ENCODE data around the gene GKN1.
A peak's percentile ranks its signal among the peaks of the same experiment; 100 is the strongest.

The GKN1 gene

GRCh38 chr2:68974946-68975665 is 670 bp downstream of the GKN1 start:
- Histone ChIP-seq H3K23ac (ENCODE audit: low read length in 2 of 2) (no peak overlapping the region), H3K27ac (ENCODE audit: low read length, poor library complexity, severe bottlenecking) (no peak overlapping the region), H3K4ac (ENCODE audit: low read depth in 1 of 2, low read length in 2 of 2) (no peak overlapping the region), H2AK5ac (ENCODE audit: low read length, severe bottlenecking) (peak overlapping the region; percentile 59), H3K36me3 (ENCODE audit: control insufficient read depth in 1 of 2, insufficient read depth in 2 of 2, low read depth in 1 of 2, low read length in 2 of 2) (no peaks in the 10 kb centered on the region), H3K18ac (ENCODE audit: low read depth in 1 of 2, low read length in 2 of 2) (no peak overlapping the region), H2AFZ (ENCODE audit: low read depth, low read length) (no peak overlapping the region), H3K14ac (ENCODE audit: low read length in 2 of 2) (no peak overlapping the region), H2BK5ac (ENCODE audit: low read depth, low read length, poor library complexity, severe bottlenecking) (no peak overlapping the region), H3K9ac (ENCODE audit: low read length) (no peak overlapping the region), H3K4me2 (ENCODE audit: low read length, poor library complexity, severe bottlenecking) (no peak overlapping the region), H3K9me3 (ENCODE audit: control insufficient read depth, low read length) (no peaks in the 10 kb centered on the region), H3K79me1 (replicated peaks; ENCODE audit: low read length, poor library complexity, severe bottlenecking) (no peaks in the 10 kb centered on the region), H2BK15ac (ENCODE audit: low read depth, poor library complexity, severe bottlenecking) (no peak overlapping the region), H3K4me3 (ENCODE audit: insufficient read depth in 1 of 2, low read depth in 1 of 2, low read length in 2 of 2) (no peak overlapping the region), H2BK12ac (ENCODE audit: low read length in 2 of 2) (no peak overlapping the region), H3K4me1 (ENCODE audit: control insufficient read depth, insufficient read depth, low read depth, low read length) (peaks cover 8% of the 10 kb centered on the region), H4K8ac (ENCODE audit: low read length) (no peak overlapping the region), H2BK120ac (ENCODE audit: low read depth, low read length) (no peak overlapping the region), H3K27me3 (ENCODE audit: control insufficient read depth in 1 of 2, insufficient read depth in 1 of 2, low read length in 2 of 2) (peaks cover 0 to 4% of the 10 kb centered on the region in 2 experiments), H4K91ac (ENCODE audit: low read length) (no peak overlapping the region)
- WGBS, result 88% methylated on average over 5 of the region's 9 CpGs
- no peak for DNase-seq

- H2BK15ac ChIP-seq (ENCODE audit: low read depth, poor library complexity, severe bottlenecking), result no peak overlapping the region
- H3K4ac ChIP-seq (ENCODE audit: low read depth in 1 of 2, low read length in 2 of 2), result no peak overlapping the region
- H2BK5ac ChIP-seq (ENCODE audit: low read depth, low read length, poor library complexity, severe bottlenecking), result no peak overlapping the region
- H3K4me1 ChIP-seq (ENCODE audit: control insufficient read depth, insufficient read depth, low read depth, low read length), result peaks cover 8% of the 10 kb centered on the region
- H4K8ac ChIP-seq (ENCODE audit: low read length), result no peak overlapping the region
- H4K91ac ChIP-seq (ENCODE audit: low read length), result no peak overlapping the region
- H3K9me3 ChIP-seq (ENCODE audit: control insufficient read depth, low read length), result no peaks in the 10 kb centered on the region
- H2BK12ac ChIP-seq (ENCODE audit: low read length in 2 of 2), result no peak overlapping the region
- H2AK5ac ChIP-seq (ENCODE audit: low read length, severe bottlenecking), result no peak overlapping the region
- no peak overlapping the region for H3K9ac ChIP-seq (ENCODE audit: low read length)
- no peak overlapping the region for H2AFZ ChIP-seq (ENCODE audit: low read depth, low read length)
- WGBS, result no CpG with 5 or more reads among the region's 2 CpGs
- H3K27me3 ChIP-seq (ENCODE audit: control insufficient read depth in 1 of 2, insufficient read depth in 1 of 2, low read length in 2 of 2), result peaks cover 0 to 4% of the 10 kb centered on the region in 2 experiments
- H3K27ac ChIP-seq (ENCODE audit: low read length, poor library complexity, severe bottlenecking), result no peak overlapping the region
- no peak overlapping the region for H3K18ac ChIP-seq (ENCODE audit: low read depth in 1 of 2, low read length in 2 of 2)
- no peak overlapping the region for H3K23ac ChIP-seq (ENCODE audit: low read length in 2 of 2)
- no peak overlapping the region for H2BK120ac ChIP-seq (ENCODE audit: low read depth, low read length)
- H3K4me3 ChIP-seq (ENCODE audit: insufficient read depth in 1 of 2, low read depth in 1 of 2, low read length in 2 of 2), result no peak overlapping the region
- H3K4me2 ChIP-seq (ENCODE audit: low read length, poor library complexity, severe bottlenecking), result no peak overlapping the region
- no peak overlapping the region for H3K14ac ChIP-seq (ENCODE audit: low read length in 2 of 2)
- H3K79me1 ChIP-seq (replicated peaks; ENCODE audit: low read length, poor library complexity, severe bottlenecking), result no peaks in the 10 kb centered on the region
- no peak for DNase-seq
- H3K36me3 ChIP-seq (ENCODE audit: control insufficient read depth in 1 of 2, insufficient read depth in 2 of 2, low read depth in 1 of 2, low read length in 2 of 2), result no peaks in the 10 kb centered on the region
These were observed 1.4 kb downstream of the GKN1 start for GRCh38 chr2:68975844-68976243.

- no peak overlapping the region for H4K91ac ChIP-seq (ENCODE audit: low read length)
- H4K8ac ChIP-seq (ENCODE audit: low read length), result no peak overlapping the region
- 83% methylated on average over 1 of the region's 4 CpGs for WGBS
- H3K9me3 ChIP-seq (ENCODE audit: control insufficient read depth, low read length), result no peaks in the 10 kb centered on the region
- H2BK5ac ChIP-seq (ENCODE audit: low read depth, low read length, poor library complexity, severe bottlenecking), result no peak overlapping the region
- no peak overlapping the region for H3K4me2 ChIP-seq (ENCODE audit: low read length, poor library complexity, severe bottlenecking)
- DNase-seq, result no peak
- H3K4me1 ChIP-seq (ENCODE audit: control insufficient read depth, insufficient read depth, low read depth, low read length), result peaks cover 4% of the 10 kb centered on the region
- H3K9ac ChIP-seq (ENCODE audit: low read length), result no peak overlapping the region
- H2BK12ac ChIP-seq (ENCODE audit: low read length in 2 of 2), result no peak overlapping the region
- H3K4me3 ChIP-seq (ENCODE audit: insufficient read depth in 1 of 2, low read depth in 1 of 2, low read length in 2 of 2), result no peak overlapping the region
- no peak overlapping the region for H2AFZ ChIP-seq (ENCODE audit: low read depth, low read length)
- no peak overlapping the region for H2AK5ac ChIP-seq (ENCODE audit: low read length, severe bottlenecking)
- H3K27me3 ChIP-seq (ENCODE audit: control insufficient read depth in 1 of 2, insufficient read depth in 1 of 2, low read length in 2 of 2), result peaks cover 0 to 4% of the 10 kb centered on the region in 2 experiments
- H3K27ac ChIP-seq (ENCODE audit: low read length, poor library complexity, severe bottlenecking), result no peak overlapping the region
- H3K36me3 ChIP-seq (ENCODE audit: control insufficient read depth in 1 of 2, insufficient read depth in 2 of 2, low read depth in 1 of 2, low read length in 2 of 2), result no peaks in the 10 kb centered on the region
- no peak overlapping the region for H3K4ac ChIP-seq (ENCODE audit: low read depth in 1 of 2, low read length in 2 of 2)
- H3K18ac ChIP-seq (ENCODE audit: low read depth in 1 of 2, low read length in 2 of 2), result no peak overlapping the region
- H2BK120ac ChIP-seq (ENCODE audit: low read depth, low read length), result no peak overlapping the region
- H3K14ac ChIP-seq (ENCODE audit: low read length in 2 of 2), result no peak overlapping the region
- no peak overlapping the region for H3K23ac ChIP-seq (ENCODE audit: low read length in 2 of 2)
- no peak overlapping the region for H2BK15ac ChIP-seq (ENCODE audit: low read depth, poor library complexity, severe bottlenecking)
- H3K79me1 ChIP-seq (replicated peaks; ENCODE audit: low read length, poor library complexity, severe bottlenecking), result no peaks in the 10 kb centered on the region
These were observed 3.0 kb downstream of the GKN1 start for GRCh38 chr2:68977453-68977852.

GRCh38 chr2:68978098-68978497 is 3.7 kb downstream of the GKN1 start:
- Histone ChIP-seq H3K4me2 (ENCODE audit: low read length, poor library complexity, severe bottlenecking) (no peak overlapping the region), H3K9ac (ENCODE audit: low read length) (no peak overlapping the region), H3K14ac (ENCODE audit: low read length in 2 of 2) (no peak overlapping the region), H3K27ac (ENCODE audit: low read length, poor library complexity, severe bottlenecking) (no peak overlapping the region), H2BK5ac (ENCODE audit: low read depth, low read length, poor library complexity, severe bottlenecking) (no peak overlapping the region), H3K4ac (ENCODE audit: low read depth in 1 of 2, low read length in 2 of 2) (no peak overlapping the region), H3K23ac (ENCODE audit: low read length in 2 of 2) (no peak overlapping the region), H2AFZ (ENCODE audit: low read depth, low read length) (no peak overlapping the region), H3K4me1 (ENCODE audit: control insufficient read depth, insufficient read depth, low read depth, low read length) (peaks cover 2% of the 10 kb centered on the region), H2BK15ac (ENCODE audit: low read depth, poor library complexity, severe bottlenecking) (no peak overlapping the region), H3K79me1 (replicated peaks; ENCODE audit: low read length, poor library complexity, severe bottlenecking) (no peaks in the 10 kb centered on the region), H4K91ac (ENCODE audit: low read length) (no peak overlapping the region), H2BK120ac (ENCODE audit: low read depth, low read length) (no peak overlapping the region), H4K8ac (ENCODE audit: low read length) (no peak overlapping the region), H3K27me3 (ENCODE audit: control insufficient read depth in 1 of 2, insufficient read depth in 1 of 2, low read length in 2 of 2) (peaks cover 0 to 4% of the 10 kb centered on the region in 2 experiments), H3K18ac (ENCODE audit: low read depth in 1 of 2, low read length in 2 of 2) (no peak overlapping the region), H3K9me3 (ENCODE audit: control insufficient read depth, low read length) (no peaks in the 10 kb centered on the region), H2BK12ac (ENCODE audit: low read length in 2 of 2) (no peak overlapping the region), H2AK5ac (ENCODE audit: low read length, severe bottlenecking) (no peak overlapping the region), H3K4me3 (ENCODE audit: insufficient read depth in 1 of 2, low read depth in 1 of 2, low read length in 2 of 2) (no peak overlapping the region), H3K36me3 (ENCODE audit: control insufficient read depth in 1 of 2, insufficient read depth in 2 of 2, low read depth in 1 of 2, low read length in 2 of 2) (no peaks in the 10 kb centered on the region)
- DNase-seq, result no peak
- WGBS, result 95% methylated on average over 2 of the region's 3 CpGs
